OCI-LY7 (cell line): ENCODE data around the gene TMEM212.

Source experiments
- EZH2phosphoT487 ChIP-seq: fragments of 200-600 bp; sonication (generic); IDR thresholded peaks from 2 replicates; pipeline ENCODE4 v1.6.1; 2018; ENCODE audit warnings: low read depth, borderline replicate concordance, mild to moderate bottlenecking, mixed run types, antibody characterized with exemption, low read length, moderate library complexity, mixed read lengths
- TF ChIP-seq, protein P1 (sequence below): fragments of 200-600 bp; sonication (generic); conservative IDR thresholded peaks from 2 replicates; pipeline ENCODE4 v1.5.1; 2014; ENCODE audit warnings: mild to moderate bottlenecking, antibody characterized with exemption, low read length, moderate library complexity, mixed read lengths

DNA sequence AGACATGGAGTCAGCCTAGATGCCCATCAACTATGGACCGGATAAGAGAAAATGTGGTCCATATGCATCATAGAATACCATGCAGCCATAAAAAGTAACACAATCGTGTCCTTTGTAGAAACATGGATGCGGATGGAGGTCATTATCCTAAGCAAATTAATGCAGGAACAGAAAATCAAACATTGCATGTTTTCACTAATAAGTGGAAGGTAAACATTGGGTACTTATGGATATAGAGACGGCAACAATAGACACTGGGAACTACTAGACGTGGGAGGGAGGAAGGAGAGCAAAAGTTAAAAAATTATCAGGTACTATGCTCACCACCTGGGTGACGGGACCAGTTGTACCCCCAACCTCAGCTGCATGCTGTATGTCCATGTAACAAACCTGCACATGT lies 35.3 kb upstream of the TMEM212 start:
- TF ChIP-seq, protein P1, sequence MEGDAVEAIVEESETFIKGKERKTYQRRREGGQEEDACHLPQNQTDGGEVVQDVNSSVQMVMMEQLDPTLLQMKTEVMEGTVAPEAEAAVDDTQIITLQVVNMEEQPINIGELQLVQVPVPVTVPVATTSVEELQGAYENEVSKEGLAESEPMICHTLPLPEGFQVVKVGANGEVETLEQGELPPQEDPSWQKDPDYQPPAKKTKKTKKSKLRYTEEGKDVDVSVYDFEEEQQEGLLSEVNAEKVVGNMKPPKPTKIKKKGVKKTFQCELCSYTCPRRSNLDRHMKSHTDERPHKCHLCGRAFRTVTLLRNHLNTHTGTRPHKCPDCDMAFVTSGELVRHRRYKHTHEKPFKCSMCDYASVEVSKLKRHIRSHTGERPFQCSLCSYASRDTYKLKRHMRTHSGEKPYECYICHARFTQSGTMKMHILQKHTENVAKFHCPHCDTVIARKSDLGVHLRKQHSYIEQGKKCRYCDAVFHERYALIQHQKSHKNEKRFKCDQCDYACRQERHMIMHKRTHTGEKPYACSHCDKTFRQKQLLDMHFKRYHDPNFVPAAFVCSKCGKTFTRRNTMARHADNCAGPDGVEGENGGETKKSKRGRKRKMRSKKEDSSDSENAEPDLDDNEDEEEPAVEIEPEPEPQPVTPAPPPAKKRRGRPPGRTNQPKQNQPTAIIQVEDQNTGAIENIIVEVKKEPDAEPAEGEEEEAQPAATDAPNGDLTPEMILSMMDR: no peak
- no peak for TF ChIP-seq EZH2phosphoT487
